GM23338 (cell line): ENCODE data around the gene ILK. TPM values are rescaled to one million over a fixed set of nuclear protein-coding genes. Genes with fewer than 3 reads are reported as not detected.

Experiments used
- ATAC-seq: fragments of 200-7000 bp; cut with Tn5 transposase; 3 replicates; pipeline ENCODE4 v1.9.1; 2020
- DNase-seq: peaks from one replicate; pipeline ENCODE4 v3.0.0-alpha.2; 2015; ENCODE audit warnings: low spot score
- H2AFZ ChIP-seq: fragments of 200-600 bp; sonication (generic); 2 replicates; pipeline ENCODE4 v1.8.0; 2016; ENCODE audit warnings: antibody characterized with exemption, mild to moderate bottlenecking, moderate library complexity
- H3F3A ChIP-seq: fragments of 200-600 bp; sonication (generic); replicated peaks from 2 replicates; pipeline ENCODE4 v1.8.0; 2017; ENCODE audit warnings: antibody characterized with exemption, mixed run types, low read depth
- H3K27ac ChIP-seq: fragments of 200-600 bp; sonication (generic); 2 replicates; pipeline ENCODE4 v1.6.1; 2016; ENCODE audit warnings: low read depth
- H3K27me3 ChIP-seq: fragments of 200-600 bp; sonication (generic); 2 replicates; pipeline ENCODE4 v1.8.0; 2016; ENCODE audit warnings: mild to moderate bottlenecking, mixed run types, moderate library complexity; ENCODE audit not compliant: insufficient read depth
- H3K36me3 ChIP-seq: fragments of 200-600 bp; sonication (generic); 2 replicates; pipeline ENCODE4 v1.8.0; 2016; ENCODE audit warnings: mild to moderate bottlenecking; ENCODE audit not compliant: insufficient read depth
- H3K4me1 ChIP-seq: fragments of 200-600 bp; sonication (generic); 2 replicates; pipeline ENCODE4 v1.8.0; 2016; ENCODE audit warnings: mild to moderate bottlenecking, moderate library complexity; ENCODE audit not compliant: insufficient read depth
- H3K4me2 ChIP-seq: fragments of 200-600 bp; sonication (generic); 2 replicates; pipeline ENCODE4 v1.7.1; 2017; ENCODE audit warnings: mixed run types
- H3K4me3 ChIP-seq: fragments of 200-600 bp; sonication (generic); 2 replicates; pipeline ENCODE4 v1.6.1; 2016; ENCODE audit warnings: mixed run types
- H3K79me2 ChIP-seq: fragments of 200-600 bp; sonication (generic); replicated peaks from 2 replicates; pipeline ENCODE4 v1.8.0; 2017; ENCODE audit warnings: mild to moderate bottlenecking; ENCODE audit not compliant: insufficient read depth
- H3K9me2 ChIP-seq: fragments of 200-600 bp; sonication (generic); 2 replicates; pipeline ENCODE4 v1.8.0; 2017; ENCODE audit not compliant: insufficient read depth
- H4K20me1 ChIP-seq: fragments of 200-600 bp; sonication (generic); replicated peaks from 2 replicates; pipeline ENCODE4 v1.8.0; 2017; ENCODE audit warnings: mild to moderate bottlenecking; ENCODE audit not compliant: insufficient read depth
- H3K27ac Mint-ChIP-seq: 2 replicates; pipeline ENCODE4 v1.8.0; 2020; ENCODE audit warnings: inconsistent platforms, mild to moderate bottlenecking, moderate library complexity, mixed read lengths
- H3K27me3 Mint-ChIP-seq: 3 replicates; pipeline ENCODE4 v1.8.0; 2022; ENCODE audit warnings: low read depth, mild to moderate bottlenecking, moderate library complexity, mixed read lengths, inconsistent platforms; ENCODE audit not compliant: insufficient read depth, poor library complexity
- H3K36me3 Mint-ChIP-seq: 3 replicates; pipeline ENCODE4 v1.8.0; 2021; ENCODE audit warnings: low read depth, mild to moderate bottlenecking, inconsistent platforms, moderate library complexity, mixed read lengths
- H3K4me1 Mint-ChIP-seq: 3 replicates; pipeline ENCODE4 v1.8.0; 2020; ENCODE audit warnings: mild to moderate bottlenecking, inconsistent platforms, mixed read lengths
- H3K4me3 Mint-ChIP-seq: 3 replicates; pipeline ENCODE4 v1.8.0; 2021; ENCODE audit warnings: moderate library complexity, mild to moderate bottlenecking, inconsistent platforms, mixed read lengths
- H3K9me3 Mint-ChIP-seq: 3 replicates; pipeline ENCODE4 v1.8.0; 2020; ENCODE audit warnings: moderate library complexity, mild to moderate bottlenecking, inconsistent platforms, mixed read lengths
- CTCF ChIP-seq, 2 experiments: fragments of 200-600 bp in 1 of 2; sonication (generic) in 1 of 2; conservative IDR thresholded peaks; 2 replicates each; pipeline versions ENCODE4 v1.5.1 to v1.6.1; 2016 to 2017; ENCODE audit warnings: antibody characterized with exemption in 2 of 2, low read depth in 2 of 2, mild to moderate bottlenecking in 2 of 2, moderate library complexity in 1 of 2
- ETS1 ChIP-seq: IDR thresholded peaks from 2 replicates; pipeline ENCODE4 v1.6.1; 2016; ENCODE audit warnings: antibody characterized with exemption
- EZH2 ChIP-seq: fragments of 200-600 bp; sonication (generic); IDR thresholded peaks from one replicate; pipeline ENCODE4 v1.8.0; 2017; ENCODE audit warnings: antibody characterized with exemption, mild to moderate bottlenecking, low read depth; ENCODE audit not compliant: unreplicated experiment
- REST ChIP-seq: IDR thresholded peaks from one replicate; pipeline ENCODE4 v1.6.1; 2018; ENCODE audit warnings: antibody characterized with exemption; ENCODE audit not compliant: unreplicated experiment
- STAT1 ChIP-seq: IDR thresholded peaks from one replicate; pipeline ENCODE4 v1.6.1; 2016; ENCODE audit warnings: antibody characterized with exemption; ENCODE audit not compliant: unreplicated experiment
- ZNF114 ChIP-seq: fragments of 250-450 bp; sonication (Bioruptor Pico); IDR thresholded peaks from 2 replicates; pipeline ENCODE4 v1.5.0; 2020; ENCODE audit warnings: mild to moderate bottlenecking, moderate library complexity
- polyA plus RNA-seq: library from polyadenylated mRNA; unstranded; fragments of >200 nt; fragmentation: Nextera tagmentation; extraction: Ambion mirVana; gene quantifications from 2 replicates; pipeline ENCODE4 v1.2.1, GENCODE V29; 2016
- total RNA-seq: library from RNA; depleted of rRNA; stranded (reverse); fragments of >200 nt; shearing (Covaris generic); gene quantifications from 2 replicates; pipeline ENCODE4 v1.2.3, GENCODE V29; 2014

ILK gene
- total and polyA plus RNA-seq, 2 experiments from 2014 or later, result 62.6 to 91.0 TPM

- no peaks in the 10 kb centered on the region for H3K9me3 Mint-ChIP-seq
- no peaks in the 10 kb centered on the region for H3F3A ChIP-seq
- H3K27me3 Mint-ChIP-seq, result peaks cover 2% of the 10 kb centered on the region
- DNase-seq (no peak), ATAC-seq (no peak)
- no peaks in the 10 kb centered on the region for H3K79me2 ChIP-seq
- no peak overlapping the region for H2AFZ ChIP-seq
- no peak overlapping the region for H3K4me3 Mint-ChIP-seq
- no peaks in the 10 kb centered on the region for H3K9me2 ChIP-seq
- no peaks in the 10 kb centered on the region for H3K4me1 ChIP-seq
- H3K27ac ChIP-seq, result no peak overlapping the region
- H4K20me1 ChIP-seq, result no peaks in the 10 kb centered on the region
- peaks cover 3% of the 10 kb centered on the region; the same call in 1 of the 3 replicates for H3K4me1 Mint-ChIP-seq
- no peak overlapping the region for H3K4me3 ChIP-seq
- no peak for TF ChIP-seq REST
- no peak for TF ChIP-seq CTCF (conservative IDR thresholded peaks at IDR 0.05; ENCODE audit: low read depth in 2 of 2)
- TF ChIP-seq ZNF114 (CRISPR knock-in tag), result no peak
- no peak for TF ChIP-seq EZH2
- H3K27me3 ChIP-seq, result no peaks in the 10 kb centered on the region
- H3K27ac Mint-ChIP-seq, result no peak overlapping the region
- no peak overlapping the region for H3K4me2 ChIP-seq
- H3K36me3 ChIP-seq, result no peaks in the 10 kb centered on the region
- H3K36me3 Mint-ChIP-seq, result no peaks in the 10 kb centered on the region
Measured at GRCh38 chr11:6557063-6557462, 46.5 kb upstream of the ILK start.

- no peak for DNase-seq
- no peaks in the 10 kb centered on the region for H3K4me1 ChIP-seq
- no peak overlapping the region for H3K4me3 ChIP-seq
- H3K4me2 ChIP-seq, result no peak overlapping the region
- H3K79me2 ChIP-seq, result no peaks in the 10 kb centered on the region
- no peaks in the 10 kb centered on the region for H3K36me3 ChIP-seq
- Mint-ChIP-seq H3K36me3 (no peaks in the 10 kb centered on the region), H3K9me3 (no peaks in the 10 kb centered on the region), H3K27ac (no peak overlapping the region), H3K27me3 (peaks cover 2% of the 10 kb centered on the region), H3K4me3 (no peak overlapping the region), H3K4me1 (peaks cover 10% of the 10 kb centered on the region)
- no peaks in the 10 kb centered on the region for H3F3A ChIP-seq
- no peaks in the 10 kb centered on the region for H4K20me1 ChIP-seq
- H3K27ac ChIP-seq, result no peak overlapping the region
- H3K9me2 ChIP-seq, result no peaks in the 10 kb centered on the region
- ATAC-seq, result no peak
- no peaks in the 10 kb centered on the region for H3K27me3 ChIP-seq
- no peak overlapping the region for H2AFZ ChIP-seq
- no peak for TF ChIP-seq ETS1
- TF ChIP-seq CTCF (conservative IDR thresholded peaks at IDR 0.05; ENCODE audit: low read depth in 2 of 2), result no peak
- no peak for TF ChIP-seq STAT1
Measured at GRCh38 chr11:6557761-6558674, 45.6 kb upstream of the ILK start.
